Hippocampal formation (tissue), 2 donors: ENCODE results near the gene ZBTB4.

Source experiments
- DNase-seq, 2 donors: peaks; one replicate each; lab custom pipeline; 2025; lab: John Stamatoyannopoulos, UW

ZBTB4 gene

GRCh38 chr17:7479213-7480088, at the start of gene ZBTB4:
Gene ZBTB4 (minus strand): TSS chr17:7479631. CDS start chr17:7466801, 12,830 bp downstream.
- peak; percentile 46 to 51 for DNase-seq

GRCh38 chr17:7528842-7529241, 49.4 kb upstream of the ZBTB4 start:
- no peak for DNase-seq

- DNase-seq = no peak
Observed at GRCh38 chr17:7523033-7523432, 43.6 kb upstream of the ZBTB4 start.

- no peak for DNase-seq
Observed at GRCh38 chr17:7515911-7516610, 36.6 kb upstream of the ZBTB4 start.

- no peak for DNase-seq
Observed at GRCh38 chr17:7513850-7514419, 34.5 kb upstream of the ZBTB4 start.

- no peak for DNase-seq
Observed at GRCh38 chr17:7512824-7513540, 33.6 kb upstream of the ZBTB4 start.

- DNase-seq = no peak
Observed at GRCh38 chr17:7512105-7512504, 32.7 kb upstream of the ZBTB4 start.

- DNase-seq = no peak
Observed at GRCh38 chr17:7511108-7511507, 31.7 kb upstream of the ZBTB4 start.

GRCh38 chr17:7509937-7510336, 30.5 kb upstream of the ZBTB4 start:
- no peak for DNase-seq

GRCh38 chr17:7508846-7509245, 29.4 kb upstream of the ZBTB4 start:
- no peak for DNase-seq

- no peak for DNase-seq
Observed at GRCh38 chr17:7508145-7508544, 28.7 kb upstream of the ZBTB4 start.

GRCh38 chr17:7503521-7503920, 24.1 kb upstream of the ZBTB4 start:
- no peak for DNase-seq

GRCh38 chr17:7502987-7503386, 23.6 kb upstream of the ZBTB4 start:
- no peak for DNase-seq

GRCh38 chr17:7502171-7502847, 22.9 kb upstream of the ZBTB4 start:
- DNase-seq = no peak

- no peak for DNase-seq
Observed at GRCh38 chr17:7501729-7502128, 22.3 kb upstream of the ZBTB4 start.

- no peak for DNase-seq
Observed at GRCh38 chr17:7499161-7499560, 19.7 kb upstream of the ZBTB4 start.

- DNase-seq = no peak
Observed at GRCh38 chr17:7497636-7498035, 18.2 kb upstream of the ZBTB4 start.

- no peak for DNase-seq
Observed at GRCh38 chr17:7497228-7497627, 17.8 kb upstream of the ZBTB4 start.

GRCh38 chr17:7496470-7497183, 17.2 kb upstream of the ZBTB4 start:
- no peak for DNase-seq

- DNase-seq = no peak
Observed at GRCh38 chr17:7495906-7496434, 16.5 kb upstream of the ZBTB4 start.

- no peak for DNase-seq
Observed at GRCh38 chr17:7493941-7494340, 14.5 kb upstream of the ZBTB4 start.
